GM23338 (cell line): Measurements from ENCODE around the gene GHRH. TPM values are rescaled to one million over a fixed set of nuclear protein-coding genes. Genes with fewer than 3 reads are reported as not detected.

Experiments
- ATAC-seq: fragments of 200-7000 bp; cut with Tn5 transposase; 3 replicates; pipeline ENCODE4 v1.9.1; 2020
- DNase-seq: peaks from one replicate; pipeline ENCODE4 v3.0.0-alpha.2; 2015; ENCODE audit warnings: low spot score
- H2AFZ ChIP-seq: fragments of 200-600 bp; sonication (generic); 2 replicates; pipeline ENCODE4 v1.8.0; 2016; ENCODE audit warnings: antibody characterized with exemption, mild to moderate bottlenecking, moderate library complexity
- H3F3A ChIP-seq: fragments of 200-600 bp; sonication (generic); replicated peaks from 2 replicates; pipeline ENCODE4 v1.8.0; 2017; ENCODE audit warnings: antibody characterized with exemption, mixed run types, low read depth
- H3K27ac ChIP-seq: fragments of 200-600 bp; sonication (generic); 2 replicates; pipeline ENCODE4 v1.6.1; 2016; ENCODE audit warnings: low read depth
- H3K27me3 ChIP-seq: fragments of 200-600 bp; sonication (generic); 2 replicates; pipeline ENCODE4 v1.8.0; 2016; ENCODE audit warnings: mild to moderate bottlenecking, mixed run types, moderate library complexity; ENCODE audit not compliant: insufficient read depth
- H3K36me3 ChIP-seq: fragments of 200-600 bp; sonication (generic); 2 replicates; pipeline ENCODE4 v1.8.0; 2016; ENCODE audit warnings: mild to moderate bottlenecking; ENCODE audit not compliant: insufficient read depth
- H3K4me1 ChIP-seq: fragments of 200-600 bp; sonication (generic); 2 replicates; pipeline ENCODE4 v1.8.0; 2016; ENCODE audit warnings: mild to moderate bottlenecking, moderate library complexity; ENCODE audit not compliant: insufficient read depth
- H3K4me2 ChIP-seq: fragments of 200-600 bp; sonication (generic); 2 replicates; pipeline ENCODE4 v1.7.1; 2017; ENCODE audit warnings: mixed run types
- H3K4me3 ChIP-seq: fragments of 200-600 bp; sonication (generic); 2 replicates; pipeline ENCODE4 v1.6.1; 2016; ENCODE audit warnings: mixed run types
- H3K79me2 ChIP-seq: fragments of 200-600 bp; sonication (generic); replicated peaks from 2 replicates; pipeline ENCODE4 v1.8.0; 2017; ENCODE audit warnings: mild to moderate bottlenecking; ENCODE audit not compliant: insufficient read depth
- H3K9me2 ChIP-seq: fragments of 200-600 bp; sonication (generic); 2 replicates; pipeline ENCODE4 v1.8.0; 2017; ENCODE audit not compliant: insufficient read depth
- H4K20me1 ChIP-seq: fragments of 200-600 bp; sonication (generic); replicated peaks from 2 replicates; pipeline ENCODE4 v1.8.0; 2017; ENCODE audit warnings: mild to moderate bottlenecking; ENCODE audit not compliant: insufficient read depth
- H3K27ac Mint-ChIP-seq: 2 replicates; pipeline ENCODE4 v1.8.0; 2020; ENCODE audit warnings: inconsistent platforms, mild to moderate bottlenecking, moderate library complexity, mixed read lengths
- H3K27me3 Mint-ChIP-seq: 3 replicates; pipeline ENCODE4 v1.8.0; 2022; ENCODE audit warnings: low read depth, mild to moderate bottlenecking, moderate library complexity, mixed read lengths, inconsistent platforms; ENCODE audit not compliant: insufficient read depth, poor library complexity
- H3K36me3 Mint-ChIP-seq: 3 replicates; pipeline ENCODE4 v1.8.0; 2021; ENCODE audit warnings: low read depth, mild to moderate bottlenecking, inconsistent platforms, moderate library complexity, mixed read lengths
- H3K4me1 Mint-ChIP-seq: 3 replicates; pipeline ENCODE4 v1.8.0; 2020; ENCODE audit warnings: mild to moderate bottlenecking, inconsistent platforms, mixed read lengths
- H3K4me3 Mint-ChIP-seq: 3 replicates; pipeline ENCODE4 v1.8.0; 2021; ENCODE audit warnings: moderate library complexity, mild to moderate bottlenecking, inconsistent platforms, mixed read lengths
- H3K9me3 Mint-ChIP-seq: 3 replicates; pipeline ENCODE4 v1.8.0; 2020; ENCODE audit warnings: moderate library complexity, mild to moderate bottlenecking, inconsistent platforms, mixed read lengths
- CREB1 ChIP-seq: fragments of 250-450 bp; sonication (Bioruptor Pico); IDR thresholded peaks from 2 replicates; pipeline ENCODE4 v1.5.0; 2020; ENCODE audit warnings: low read depth, mild to moderate bottlenecking, moderate library complexity
- POLR2AphosphoS5 ChIP-seq: IDR thresholded peaks from 2 replicates; pipeline ENCODE4 v1.6.1; 2016; ENCODE audit warnings: antibody characterized with exemption, low read depth
- STAT1 ChIP-seq: IDR thresholded peaks from one replicate; pipeline ENCODE4 v1.6.1; 2016; ENCODE audit warnings: antibody characterized with exemption; ENCODE audit not compliant: unreplicated experiment
- ZNF331 ChIP-seq: fragments of 250-450 bp; sonication (Bioruptor Pico); IDR thresholded peaks from 2 replicates; pipeline ENCODE4 v1.5.0; 2020; ENCODE audit warnings: low read depth, mild to moderate bottlenecking, moderate library complexity
- polyA plus RNA-seq: library from polyadenylated mRNA; unstranded; fragments of >200 nt; fragmentation: Nextera tagmentation; extraction: Ambion mirVana; gene quantifications from 2 replicates; pipeline ENCODE4 v1.2.1, GENCODE V29; 2016
- total RNA-seq: library from RNA; depleted of rRNA; stranded (reverse); fragments of >200 nt; shearing (Covaris generic); gene quantifications from 2 replicates; pipeline ENCODE4 v1.2.3, GENCODE V29; 2014
- TF ChIP-seq, protein P1 (sequence below): fragments of 250-450 bp; sonication (Bioruptor Pico); IDR thresholded peaks from 2 replicates; pipeline ENCODE4 v1.5.0; 2020; ENCODE audit warnings: mild to moderate bottlenecking, moderate library complexity
- TF ChIP-seq, protein P2 (sequence below), 2 experiments: fragments of 200-600 bp in 1 of 2; sonication (generic) in 1 of 2; conservative IDR thresholded peaks; 2 replicates each; pipeline versions ENCODE4 v1.5.1 to v1.6.1; 2016 to 2017; ENCODE audit warnings: antibody characterized with exemption in 2 of 2, low read depth in 2 of 2, mild to moderate bottlenecking in 2 of 2, moderate library complexity in 1 of 2

The GHRH gene
- total and polyA plus RNA-seq, 2 experiments from 2014 or later, result 0.40 TPM; not detected in 1

DNA sequence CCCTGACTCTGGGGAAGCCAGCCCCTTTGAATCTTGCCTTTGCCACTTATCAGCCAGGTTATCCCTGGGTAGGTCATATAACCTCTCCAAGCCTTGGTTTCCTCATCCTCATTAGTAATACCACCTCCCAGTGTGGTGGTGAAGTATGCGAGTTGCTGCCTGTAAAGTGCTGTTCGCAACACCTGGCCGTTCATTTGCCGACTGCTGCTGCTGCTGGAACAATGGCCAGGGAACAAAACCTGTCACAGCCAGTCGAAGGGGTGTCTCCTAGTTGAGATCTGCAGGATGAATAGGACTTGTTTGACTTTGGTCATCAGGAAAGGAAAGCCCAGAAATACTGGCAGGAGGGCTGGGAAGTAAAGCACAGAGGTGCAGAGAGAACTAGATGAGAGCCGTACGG is 34.0 kb upstream of the GHRH start:
- ATAC-seq, result peak; percentile 75
- no peak overlapping the region for H3K4me3 ChIP-seq
- H3K4me3 Mint-ChIP-seq, result no peak overlapping the region

More for the DNA sequence above, 34.0 kb upstream of the GHRH start:
- peaks cover 7% of the 10 kb centered on the region; the same call in 1 of the 2 replicates for H4K20me1 ChIP-seq
- H2AFZ ChIP-seq, result no peak overlapping the region
- H3K36me3 ChIP-seq, result peaks cover 7% of the 10 kb centered on the region; the same call in 1 of the 2 replicates
- peak; percentile 35 for DNase-seq
- Mint-ChIP-seq H3K27ac (peak overlapping the region; percentile 41), H3K9me3 (peaks cover 13% of the 10 kb centered on the region), H3K4me1 (peaks cover 13% of the 10 kb centered on the region), H3K36me3 (peaks cover 42% of the 10 kb centered on the region), H3K27me3 (no peaks in the 10 kb centered on the region)
- 0 out of 2 replicates have a peak, but pooled peaks cover 7% of the 10 kb centered on the region for H3F3A ChIP-seq
- TF ChIP-seq STAT1 (no peak), POLR2AphosphoS5 (no peak), ZNF331 (CRISPR knock-in tag) (no peak), CREB1 (CRISPR knock-in tag) (no peak)
- TF ChIP-seq, protein P1, sequence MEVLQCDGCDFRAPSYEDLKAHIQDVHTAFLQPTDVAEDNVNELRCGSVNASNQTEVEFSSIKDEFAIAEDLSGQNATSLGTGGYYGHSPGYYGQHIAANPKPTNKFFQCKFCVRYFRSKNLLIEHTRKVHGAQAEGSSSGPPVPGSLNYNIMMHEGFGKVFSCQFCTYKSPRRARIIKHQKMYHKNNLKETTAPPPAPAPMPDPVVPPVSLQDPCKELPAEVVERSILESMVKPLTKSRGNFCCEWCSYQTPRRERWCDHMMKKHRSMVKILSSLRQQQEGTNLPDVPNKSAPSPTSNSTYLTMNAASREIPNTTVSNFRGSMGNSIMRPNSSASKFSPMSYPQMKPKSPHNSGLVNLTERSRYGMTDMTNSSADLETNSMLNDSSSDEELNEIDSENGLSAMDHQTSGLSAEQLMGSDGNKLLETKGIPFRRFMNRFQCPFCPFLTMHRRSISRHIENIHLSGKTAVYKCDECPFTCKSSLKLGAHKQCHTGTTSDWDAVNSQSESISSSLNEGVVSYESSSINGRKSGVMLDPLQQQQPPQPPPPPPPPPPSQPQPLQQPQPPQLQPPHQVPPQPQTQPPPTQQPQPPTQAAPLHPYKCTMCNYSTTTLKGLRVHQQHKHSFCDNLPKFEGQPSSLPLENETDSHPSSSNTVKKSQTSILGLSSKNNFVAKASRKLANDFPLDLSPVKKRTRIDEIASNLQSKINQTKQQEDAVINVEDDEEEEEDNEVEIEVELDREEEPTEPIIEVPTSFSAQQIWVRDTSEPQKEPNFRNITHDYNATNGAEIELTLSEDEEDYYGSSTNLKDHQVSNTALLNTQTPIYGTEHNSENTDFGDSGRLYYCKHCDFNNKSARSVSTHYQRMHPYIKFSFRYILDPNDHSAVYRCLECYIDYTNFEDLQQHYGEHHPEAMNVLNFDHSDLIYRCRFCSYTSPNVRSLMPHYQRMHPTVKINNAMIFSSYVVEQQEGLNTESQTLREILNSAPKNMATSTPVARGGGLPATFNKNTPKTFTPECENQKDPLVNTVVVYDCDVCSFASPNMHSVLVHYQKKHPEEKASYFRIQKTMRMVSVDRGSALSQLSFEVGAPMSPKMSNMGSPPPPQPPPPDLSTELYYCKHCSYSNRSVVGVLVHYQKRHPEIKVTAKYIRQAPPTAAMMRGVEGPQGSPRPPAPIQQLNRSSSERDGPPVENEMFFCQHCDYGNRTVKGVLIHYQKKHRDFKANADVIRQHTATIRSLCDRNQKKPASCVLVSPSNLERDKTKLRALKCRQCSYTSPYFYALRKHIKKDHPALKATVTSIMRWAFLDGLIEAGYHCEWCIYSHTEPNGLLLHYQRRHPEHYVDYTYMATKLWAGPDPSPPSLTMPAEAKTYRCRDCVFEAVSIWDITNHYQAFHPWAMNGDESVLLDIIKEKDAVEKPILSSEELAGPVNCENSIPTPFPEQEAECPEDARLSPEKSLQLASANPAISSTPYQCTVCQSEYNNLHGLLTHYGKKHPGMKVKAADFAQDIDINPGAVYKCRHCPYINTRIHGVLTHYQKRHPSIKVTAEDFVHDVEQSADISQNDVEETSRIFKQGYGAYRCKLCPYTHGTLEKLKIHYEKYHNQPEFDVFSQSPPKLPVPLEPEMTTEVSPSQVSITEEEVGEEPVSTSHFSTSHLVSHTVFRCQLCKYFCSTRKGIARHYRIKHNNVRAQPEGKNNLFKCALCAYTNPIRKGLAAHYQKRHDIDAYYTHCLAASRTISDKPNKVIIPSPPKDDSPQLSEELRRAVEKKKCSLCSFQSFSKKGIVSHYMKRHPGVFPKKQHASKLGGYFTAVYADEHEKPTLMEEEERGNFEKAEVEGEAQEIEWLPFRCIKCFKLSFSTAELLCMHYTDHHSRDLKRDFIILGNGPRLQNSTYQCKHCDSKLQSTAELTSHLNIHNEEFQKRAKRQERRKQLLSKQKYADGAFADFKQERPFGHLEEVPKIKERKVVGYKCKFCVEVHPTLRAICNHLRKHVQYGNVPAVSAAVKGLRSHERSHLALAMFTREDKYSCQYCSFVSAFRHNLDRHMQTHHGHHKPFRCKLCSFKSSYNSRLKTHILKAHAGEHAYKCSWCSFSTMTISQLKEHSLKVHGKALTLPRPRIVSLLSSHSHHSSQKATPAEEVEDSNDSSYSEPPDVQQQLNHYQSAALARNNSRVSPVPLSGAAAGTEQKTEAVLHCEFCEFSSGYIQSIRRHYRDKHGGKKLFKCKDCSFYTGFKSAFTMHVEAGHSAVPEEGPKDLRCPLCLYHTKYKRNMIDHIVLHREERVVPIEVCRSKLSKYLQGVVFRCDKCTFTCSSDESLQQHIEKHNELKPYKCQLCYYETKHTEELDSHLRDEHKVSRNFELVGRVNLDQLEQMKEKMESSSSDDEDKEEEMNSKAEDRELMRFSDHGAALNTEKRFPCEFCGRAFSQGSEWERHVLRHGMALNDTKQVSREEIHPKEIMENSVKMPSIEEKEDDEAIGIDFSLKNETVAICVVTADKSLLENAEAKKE (CRISPR knock-in tag), result no peak
- TF ChIP-seq, protein P2, sequence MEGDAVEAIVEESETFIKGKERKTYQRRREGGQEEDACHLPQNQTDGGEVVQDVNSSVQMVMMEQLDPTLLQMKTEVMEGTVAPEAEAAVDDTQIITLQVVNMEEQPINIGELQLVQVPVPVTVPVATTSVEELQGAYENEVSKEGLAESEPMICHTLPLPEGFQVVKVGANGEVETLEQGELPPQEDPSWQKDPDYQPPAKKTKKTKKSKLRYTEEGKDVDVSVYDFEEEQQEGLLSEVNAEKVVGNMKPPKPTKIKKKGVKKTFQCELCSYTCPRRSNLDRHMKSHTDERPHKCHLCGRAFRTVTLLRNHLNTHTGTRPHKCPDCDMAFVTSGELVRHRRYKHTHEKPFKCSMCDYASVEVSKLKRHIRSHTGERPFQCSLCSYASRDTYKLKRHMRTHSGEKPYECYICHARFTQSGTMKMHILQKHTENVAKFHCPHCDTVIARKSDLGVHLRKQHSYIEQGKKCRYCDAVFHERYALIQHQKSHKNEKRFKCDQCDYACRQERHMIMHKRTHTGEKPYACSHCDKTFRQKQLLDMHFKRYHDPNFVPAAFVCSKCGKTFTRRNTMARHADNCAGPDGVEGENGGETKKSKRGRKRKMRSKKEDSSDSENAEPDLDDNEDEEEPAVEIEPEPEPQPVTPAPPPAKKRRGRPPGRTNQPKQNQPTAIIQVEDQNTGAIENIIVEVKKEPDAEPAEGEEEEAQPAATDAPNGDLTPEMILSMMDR (conservative IDR thresholded peaks at IDR 0.05; ENCODE audit: low read depth in 2 of 2), result no peak
- H3K27me3 ChIP-seq, result no peaks in the 10 kb centered on the region
- H3K79me2 ChIP-seq, result peaks cover 69% of the 10 kb centered on the region
- H3K4me1 ChIP-seq, result peaks cover 8% of the 10 kb centered on the region; the same call in 1 of the 2 replicates
- H3K4me2 ChIP-seq, result no peak overlapping the region
- no peak overlapping the region for H3K27ac ChIP-seq
- peaks cover 3% of the 10 kb centered on the region; the same call in 1 of the 2 replicates for H3K9me2 ChIP-seq
